Esophagus (tissue), 2 donors: Measurements from ENCODE around the gene LRRTM2. TPM values are rescaled to one million over a fixed set of nuclear protein-coding genes. Genes with fewer than 3 reads are reported as not detected.

Source experiments
- H3K27ac ChIP-seq, 2 donors: one replicate each; pipeline ENCODE4 v1.5.1; 2013; ENCODE audit warnings: low read depth in 2 of 2, mild to moderate bottlenecking in 2 of 2, inconsistent platforms in 1 of 2, low read length in 1 of 2, moderate library complexity in 1 of 2
- H3K27me3 ChIP-seq, 2 donors: one replicate each; pipeline ENCODE4 v1.6.1; 2013; ENCODE audit warnings: low read length in 2 of 2, control low read depth in 1 of 2, mild to moderate bottlenecking in 1 of 2; ENCODE audit not compliant: insufficient read depth in 2 of 2, control insufficient read depth in 1 of 2
- H3K36me3 ChIP-seq, 2 donors: one replicate each; pipeline ENCODE4 v1.6.1; 2013; ENCODE audit warnings: low read length in 1 of 2; ENCODE audit not compliant: control insufficient read depth in 2 of 2, insufficient read depth in 2 of 2
- H3K4me1 ChIP-seq, 2 donors: one replicate each; pipeline ENCODE4 v1.6.1; 2013; ENCODE audit warnings: low read length in 1 of 2; ENCODE audit not compliant: control insufficient read depth in 2 of 2, insufficient read depth in 2 of 2
- H3K4me3 ChIP-seq, 2 donors: one replicate each; pipeline ENCODE4 v1.5.1; 2013; ENCODE audit warnings: low read length in 2 of 2, mild to moderate bottlenecking in 2 of 2, low read depth in 1 of 2, moderate library complexity in 1 of 2
- H3K9me3 ChIP-seq, 2 donors: one replicate each; pipeline ENCODE4 v1.6.1; 2013; ENCODE audit warnings: mild to moderate bottlenecking in 2 of 2, low read depth in 1 of 2, low read length in 1 of 2, moderate library complexity in 1 of 2; ENCODE audit not compliant: control insufficient read depth in 2 of 2, insufficient read depth in 1 of 2
- WGBS, 2 donors: extraction: QIAGEN DNeasy Blood & Tissue Kit; methylation state at CpG; one replicate each; pipeline ENCODE4 v1.1.7; 2013; 5-methylcytosine and 5-hydroxymethylcytosine counted together
- polyA plus RNA-seq, 2 donors: library from polyadenylated mRNA; stranded (reverse); fragments of 200-250 nt; gene quantifications; one replicate each; pipeline ENCODE4 v1.2.3, GENCODE V29; 2013
- donor health status: healthy with polysubstance abuse.
- donor health status: Bipolar disorder and iron deficiency.

The LRRTM2 gene
- polyA plus RNA-seq, 2 donors = 0.01 to 0.02 TPM

DNA sequence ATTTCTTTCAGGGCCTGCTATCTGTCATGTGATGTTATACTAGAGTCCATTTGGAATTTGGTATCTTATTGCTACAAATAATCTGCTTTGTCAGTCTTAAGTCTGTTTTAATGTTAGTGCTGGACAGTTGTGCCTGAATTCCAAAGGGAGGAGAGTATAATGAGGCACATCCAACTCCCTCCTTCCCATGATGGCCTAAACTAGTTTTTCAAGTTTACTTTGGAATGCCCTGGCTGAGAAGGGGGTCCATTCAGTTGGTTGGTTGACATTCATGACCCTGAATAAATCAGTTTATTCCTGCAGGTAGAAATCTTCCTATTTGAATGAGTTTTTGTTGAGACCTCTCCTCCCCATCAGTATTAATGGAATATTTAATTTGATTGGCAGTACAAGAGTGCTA is 9.4 kb upstream of the LRRTM2 start:
- peaks cover 8 to 11% of the 10 kb centered on the region in 2 donors for H3K36me3 ChIP-seq
- H3K9me3 ChIP-seq = peaks cover 0 to 4% of the 10 kb centered on the region in 2 donors
- H3K27ac ChIP-seq = no peak overlapping the region
- no peaks in the 10 kb centered on the region for H3K27me3 ChIP-seq
- H3K4me1 ChIP-seq = no peaks in the 10 kb centered on the region
- H3K4me3 ChIP-seq = no peak overlapping the region

DNA sequence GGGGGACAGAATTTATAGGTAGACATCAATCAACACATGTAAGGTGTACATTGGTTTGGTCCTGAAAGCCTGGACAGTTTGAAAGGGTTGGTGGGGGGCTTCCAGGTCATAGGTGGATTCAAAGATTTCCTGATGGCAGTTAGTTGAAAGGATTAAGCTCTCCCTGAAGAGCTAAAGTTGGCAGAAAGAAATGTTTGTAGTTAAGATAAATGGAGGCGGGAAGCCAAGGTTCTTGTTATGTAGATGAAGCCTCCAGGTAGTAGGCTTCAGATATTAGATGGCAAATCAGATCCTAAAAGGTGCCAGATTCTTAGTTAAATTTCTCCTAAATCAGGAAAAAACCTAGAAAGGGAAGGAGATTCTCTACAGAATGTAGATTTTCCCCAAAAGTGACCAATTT is 9.0 kb upstream of the LRRTM2 start:
- Histone ChIP-seq H3K4me3 (no peak overlapping the region), H3K9me3 (peaks cover 0 to 2% of the 10 kb centered on the region in 2 donors), H3K27me3 (no peaks in the 10 kb centered on the region), H3K4me1 (no peaks in the 10 kb centered on the region), H3K36me3 (peaks cover 5 to 7% of the 10 kb centered on the region in 2 donors), H3K27ac (no peak overlapping the region)
- WGBS, 2 donors = 84 to 93% methylated on average over 1 of the region's 1 CpG

DNA sequence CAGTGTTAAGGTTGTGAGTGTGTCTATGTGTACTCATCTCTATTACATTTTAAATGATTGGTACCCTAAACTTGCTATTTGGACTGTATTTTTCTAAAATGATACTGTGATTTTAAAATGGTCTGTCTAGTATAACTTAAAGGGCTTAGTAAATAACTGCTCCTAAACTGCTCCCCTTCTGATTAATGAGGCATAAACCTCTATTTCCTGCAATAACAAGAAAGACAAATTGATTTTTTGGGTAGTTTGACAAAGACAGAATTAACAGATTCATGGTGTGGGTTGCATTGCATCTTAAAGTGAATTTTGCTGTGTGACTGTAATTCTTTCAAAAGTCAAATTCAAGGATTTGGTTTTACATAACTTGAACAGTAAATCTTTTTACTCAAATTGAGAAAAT is 8.1 kb upstream of the LRRTM2 start:
- no peak overlapping the region for H3K4me3 ChIP-seq
- H3K9me3 ChIP-seq = no peaks in the 10 kb centered on the region
- peaks cover 0 to 3% of the 10 kb centered on the region in 2 donors for H3K4me1 ChIP-seq
- no peak overlapping the region for H3K27ac ChIP-seq
- H3K36me3 ChIP-seq = peaks cover 2 to 3% of the 10 kb centered on the region in 2 donors
- no peaks in the 10 kb centered on the region for H3K27me3 ChIP-seq

DNA sequence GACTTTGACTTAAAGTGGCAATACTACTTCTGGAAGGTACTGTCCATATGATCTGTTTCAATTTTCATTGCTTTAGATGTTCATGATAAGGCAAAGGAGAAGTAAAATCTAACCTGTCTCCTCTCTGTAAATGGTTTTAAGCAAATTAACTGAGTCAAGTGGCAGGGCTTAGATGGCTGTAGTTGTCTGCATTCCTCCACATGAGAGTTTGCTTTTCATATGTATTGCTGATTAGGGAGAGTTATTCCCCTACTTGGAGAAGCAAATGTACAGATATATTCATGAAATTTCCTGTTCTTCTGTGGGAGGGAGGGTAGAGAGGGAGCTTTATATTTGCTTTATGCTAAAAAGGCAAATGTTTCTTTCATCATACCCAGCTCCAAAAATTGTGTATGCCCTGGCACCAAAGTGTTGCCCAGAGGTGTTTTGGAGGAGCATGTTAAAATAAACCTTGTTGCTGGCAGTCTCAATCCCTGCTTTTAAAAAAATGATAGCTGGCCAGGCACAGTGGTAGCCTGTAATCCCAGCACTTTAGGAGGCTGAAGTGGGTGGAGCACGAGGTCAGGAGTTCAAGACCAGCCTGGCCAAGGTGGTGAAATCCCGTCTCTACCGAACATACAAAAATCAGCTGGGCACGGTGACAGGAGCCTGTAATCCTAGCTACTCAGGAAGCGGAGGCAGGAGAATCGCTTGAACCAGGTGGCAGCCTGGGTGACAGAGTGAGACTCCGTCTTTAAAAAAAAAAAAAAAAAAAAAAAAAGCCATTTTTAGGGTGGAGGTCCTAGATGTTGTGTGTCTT is 3.5 kb upstream of the LRRTM2 start:
- Histone ChIP-seq H3K36me3 (no peaks in the 10 kb centered on the region), H3K4me1 (peaks cover 2 to 8% of the 10 kb centered on the region in 2 donors), H3K27me3 (no peaks in the 10 kb centered on the region), H3K9me3 (no peaks in the 10 kb centered on the region), H3K4me3 (no peak overlapping the region), H3K27ac (no peak overlapping the region)
- WGBS, 2 donors = 44 to 66% methylated on average over 7 of the region's 7 CpGs

- no peak overlapping the region for H3K27ac ChIP-seq
- H3K9me3 ChIP-seq = no peaks in the 10 kb centered on the region
- no peaks in the 10 kb centered on the region for H3K36me3 ChIP-seq
- H3K27me3 ChIP-seq = no peaks in the 10 kb centered on the region
- H3K4me1 ChIP-seq = peaks cover 2 to 8% of the 10 kb centered on the region in 2 donors
- H3K4me3 ChIP-seq = no peak overlapping the region
- 87 to 91% methylated on average over 4 of the region's 4 CpGs for WGBS, 2 donors
These were observed 1.7 kb upstream of the LRRTM2 start for GRCh38 chr5:138876811-138877210.

GRCh38 chr5:138875946-138876345 is 811 bp upstream of the LRRTM2 start:
- Histone ChIP-seq H3K4me1 (peaks cover 2 to 8% of the 10 kb centered on the region in 2 donors), H3K36me3 (no peaks in the 10 kb centered on the region), H3K4me3 (no peak overlapping the region), H3K27ac (no peak overlapping the region), H3K9me3 (no peaks in the 10 kb centered on the region), H3K27me3 (no peaks in the 10 kb centered on the region)
- 85 to 88% methylated on average over 3 of the region's 3 CpGs for WGBS, 2 donors

DNA sequence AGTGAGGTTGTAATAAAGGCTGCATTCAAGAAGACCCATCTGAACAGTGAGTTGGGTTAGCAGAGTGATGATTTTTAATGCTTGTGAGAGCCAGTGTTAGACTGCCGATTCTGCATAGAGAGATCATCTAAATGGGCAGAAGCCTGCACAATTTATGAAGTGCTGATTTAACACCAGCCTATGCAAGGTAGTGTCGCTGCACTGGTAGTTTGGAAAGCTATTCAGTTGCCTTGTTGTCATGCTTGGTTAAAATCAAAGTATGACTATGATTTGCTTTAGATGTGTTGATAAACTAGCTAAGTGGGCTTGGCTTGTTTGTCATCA is 379 bp upstream of the LRRTM2 start:
- no peaks in the 10 kb centered on the region for H3K9me3 ChIP-seq
- no peaks in the 10 kb centered on the region for H3K36me3 ChIP-seq
- no peak overlapping the region for H3K27ac ChIP-seq
- H3K4me1 ChIP-seq = peaks cover 2 to 8% of the 10 kb centered on the region in 2 donors
- WGBS, 2 donors = 47 to 65% methylated on average over 2 of the region's 2 CpGs
- no peak overlapping the region for H3K4me3 ChIP-seq
- no peaks in the 10 kb centered on the region for H3K27me3 ChIP-seq

GRCh38 chr5:138874241-138874640 is 894 bp downstream of the LRRTM2 start:
- Histone ChIP-seq H3K4me1 (peaks cover 2 to 8% of the 10 kb centered on the region in 2 donors), H3K4me3 (no peak overlapping the region), H3K9me3 (no peaks in the 10 kb centered on the region), H3K27me3 (no peaks in the 10 kb centered on the region), H3K27ac (no peak overlapping the region), H3K36me3 (no peaks in the 10 kb centered on the region)
- 49 to 63% methylated on average over 6 of the region's 6 CpGs for WGBS, 2 donors

- Histone ChIP-seq H3K4me3 (no peak overlapping the region), H3K9me3 (no peaks in the 10 kb centered on the region), H3K27me3 (no peaks in the 10 kb centered on the region), H3K27ac (no peak overlapping the region), H3K36me3 (no peaks in the 10 kb centered on the region), H3K4me1 (peaks cover 2 to 6% of the 10 kb centered on the region in 2 donors)
- 51 to 63% methylated on average over 17 of the region's 17 CpGs for WGBS, 2 donors
These were observed 1.5 kb downstream of the LRRTM2 start for GRCh38 chr5:138873466-138874221.
